NB4 (cell line): Measurements from ENCODE around the gene TGM4.

ENCODE experiments used
- POLR2A ChIP-seq: IDR thresholded peaks from 2 replicates; pipeline ENCODE4 v1.6.1; 2011; ENCODE audit warnings: mild to moderate bottlenecking; ENCODE audit not compliant: insufficient read length; ENCODE audit errors: extremely low read depth
- TF ChIP-seq, protein P1 (sequence below): IDR thresholded peaks from one replicate; pipeline ENCODE4 v1.5.1; 2012; ENCODE audit warnings: low read depth, low read length

- TF ChIP-seq, protein P1, sequence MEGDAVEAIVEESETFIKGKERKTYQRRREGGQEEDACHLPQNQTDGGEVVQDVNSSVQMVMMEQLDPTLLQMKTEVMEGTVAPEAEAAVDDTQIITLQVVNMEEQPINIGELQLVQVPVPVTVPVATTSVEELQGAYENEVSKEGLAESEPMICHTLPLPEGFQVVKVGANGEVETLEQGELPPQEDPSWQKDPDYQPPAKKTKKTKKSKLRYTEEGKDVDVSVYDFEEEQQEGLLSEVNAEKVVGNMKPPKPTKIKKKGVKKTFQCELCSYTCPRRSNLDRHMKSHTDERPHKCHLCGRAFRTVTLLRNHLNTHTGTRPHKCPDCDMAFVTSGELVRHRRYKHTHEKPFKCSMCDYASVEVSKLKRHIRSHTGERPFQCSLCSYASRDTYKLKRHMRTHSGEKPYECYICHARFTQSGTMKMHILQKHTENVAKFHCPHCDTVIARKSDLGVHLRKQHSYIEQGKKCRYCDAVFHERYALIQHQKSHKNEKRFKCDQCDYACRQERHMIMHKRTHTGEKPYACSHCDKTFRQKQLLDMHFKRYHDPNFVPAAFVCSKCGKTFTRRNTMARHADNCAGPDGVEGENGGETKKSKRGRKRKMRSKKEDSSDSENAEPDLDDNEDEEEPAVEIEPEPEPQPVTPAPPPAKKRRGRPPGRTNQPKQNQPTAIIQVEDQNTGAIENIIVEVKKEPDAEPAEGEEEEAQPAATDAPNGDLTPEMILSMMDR, result no peak
- TF ChIP-seq POLR2A, result no peak
Measured at GRCh38 chr3:44954962-44955361, 80.6 kb downstream of the TGM4 start.
